ENCODE measurements around the gene TBCCD1. TPM values are rescaled to one million over a fixed set of nuclear protein-coding genes. Genes with fewer than 3 reads are reported as not detected.

Gene TBCCD1
- total and polyA plus RNA-seq, 2 experiments from 2014 or later, result 5.8 to 16.7 TPM

DNA sequence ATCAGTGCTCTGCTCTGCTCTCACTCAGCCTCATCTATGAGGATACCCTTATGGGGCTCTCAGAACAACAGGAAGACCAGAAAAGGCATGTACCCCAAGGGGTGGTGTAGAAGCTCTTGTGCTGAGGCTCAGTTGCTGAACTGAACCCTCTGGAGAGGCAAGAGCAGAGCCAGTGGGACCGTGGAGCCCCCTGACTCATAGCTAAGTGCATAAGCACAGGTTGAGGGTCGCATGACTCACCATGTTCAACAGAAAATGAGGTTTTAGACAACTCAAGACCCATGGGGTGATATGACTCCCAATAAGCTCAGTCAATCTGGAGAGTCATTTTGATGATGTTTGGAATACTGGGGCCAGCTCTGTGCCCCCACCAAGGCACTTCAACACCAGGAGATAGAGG is 60.3 kb downstream of the TBCCD1 start:
- H3K36me3 ChIP-seq (ENCODE audit: insufficient read depth), result no peaks in the 10 kb centered on the region
- H3K27ac Mint-ChIP-seq, result no peak overlapping the region

More for the DNA sequence above, 60.3 kb downstream of the TBCCD1 start:
- H3K27me3 Mint-ChIP-seq (ENCODE audit: insufficient read depth, low read depth, poor library complexity), result peaks cover 2% of the 10 kb centered on the region
- no peak overlapping the region for H3K4me2 ChIP-seq
- no peak for ATAC-seq
- no peak overlapping the region for H2AFZ ChIP-seq
- no peaks in the 10 kb centered on the region for H3F3A ChIP-seq (replicated peaks; ENCODE audit: low read depth)
- no peaks in the 10 kb centered on the region for H3K36me3 Mint-ChIP-seq (ENCODE audit: low read depth)
- H3K4me3 ChIP-seq, result no peak overlapping the region
- no peaks in the 10 kb centered on the region for H3K9me3 Mint-ChIP-seq
- no peak overlapping the region for H3K4me3 Mint-ChIP-seq
- no peaks in the 10 kb centered on the region for H3K79me2 ChIP-seq (replicated peaks; ENCODE audit: insufficient read depth)
- TF ChIP-seq REST (IDR thresholded peaks at IDR 0.05; ENCODE audit: unreplicated experiment), result no peak
- no peak for TF ChIP-seq STAT1 (IDR thresholded peaks at IDR 0.05; ENCODE audit: unreplicated experiment)
- TF ChIP-seq ZNF462 (CRISPR knock-in tag; IDR thresholded peaks at IDR 0.05), result no peak
- TF ChIP-seq CREB1 (CRISPR knock-in tag; IDR thresholded peaks at IDR 0.05; ENCODE audit: low read depth), result no peak
- no peak for TF ChIP-seq ZNF331 (CRISPR knock-in tag; IDR thresholded peaks at IDR 0.05; ENCODE audit: low read depth)
- TF ChIP-seq EZH2phosphoT487 (IDR thresholded peaks at IDR 0.05; ENCODE audit: unreplicated experiment), result no peak
- no peak for TF ChIP-seq ZNF114 (CRISPR knock-in tag; IDR thresholded peaks at IDR 0.05)
- no peak for TF ChIP-seq POLR2AphosphoS5 (IDR thresholded peaks at IDR 0.05; ENCODE audit: low read depth)
- no peak for TF ChIP-seq EZH2 (IDR thresholded peaks at IDR 0.05; ENCODE audit: low read depth, unreplicated experiment)
- TF ChIP-seq NANOG (IDR thresholded peaks at IDR 0.05; ENCODE audit: borderline replicate concordance), result no peak
- TF ChIP-seq, protein P1, sequence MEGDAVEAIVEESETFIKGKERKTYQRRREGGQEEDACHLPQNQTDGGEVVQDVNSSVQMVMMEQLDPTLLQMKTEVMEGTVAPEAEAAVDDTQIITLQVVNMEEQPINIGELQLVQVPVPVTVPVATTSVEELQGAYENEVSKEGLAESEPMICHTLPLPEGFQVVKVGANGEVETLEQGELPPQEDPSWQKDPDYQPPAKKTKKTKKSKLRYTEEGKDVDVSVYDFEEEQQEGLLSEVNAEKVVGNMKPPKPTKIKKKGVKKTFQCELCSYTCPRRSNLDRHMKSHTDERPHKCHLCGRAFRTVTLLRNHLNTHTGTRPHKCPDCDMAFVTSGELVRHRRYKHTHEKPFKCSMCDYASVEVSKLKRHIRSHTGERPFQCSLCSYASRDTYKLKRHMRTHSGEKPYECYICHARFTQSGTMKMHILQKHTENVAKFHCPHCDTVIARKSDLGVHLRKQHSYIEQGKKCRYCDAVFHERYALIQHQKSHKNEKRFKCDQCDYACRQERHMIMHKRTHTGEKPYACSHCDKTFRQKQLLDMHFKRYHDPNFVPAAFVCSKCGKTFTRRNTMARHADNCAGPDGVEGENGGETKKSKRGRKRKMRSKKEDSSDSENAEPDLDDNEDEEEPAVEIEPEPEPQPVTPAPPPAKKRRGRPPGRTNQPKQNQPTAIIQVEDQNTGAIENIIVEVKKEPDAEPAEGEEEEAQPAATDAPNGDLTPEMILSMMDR (conservative IDR thresholded peaks at IDR 0.05; ENCODE audit: low read depth in 2 of 2), result no peak
- no peak for DNase-seq (ENCODE audit: low spot score)
- H3K27me3 ChIP-seq (ENCODE audit: insufficient read depth), result no peaks in the 10 kb centered on the region
- no peak overlapping the region for H3K27ac ChIP-seq (ENCODE audit: low read depth)
- no peaks in the 10 kb centered on the region for H3K9me2 ChIP-seq (ENCODE audit: insufficient read depth)
- no peaks in the 10 kb centered on the region for H3K4me1 ChIP-seq (ENCODE audit: insufficient read depth)
- peaks cover 10% of the 10 kb centered on the region; the same call in 2 of the 3 replicates for H3K4me1 Mint-ChIP-seq
- H4K20me1 ChIP-seq (replicated peaks; ENCODE audit: insufficient read depth), result no peaks in the 10 kb centered on the region

Measured in GM23338 (cell line).